A673 (cell line): ENCODE results near the gene NECTIN1. TPM values are rescaled to one million over a fixed set of nuclear protein-coding genes. Genes with fewer than 3 reads are reported as not detected.

Source experiments
- BruUV-seq: library from RNA; stranded (reverse); fragments of 400-500 nt; replicated peaks from 2 replicates; lab custom pipeline; 2021; lab: Mats Ljungman, UMichigan
- CTCF ChIA-PET: fragments of 300-600 bp; sonication (Branson Sonifier 250); formaldehyde crosslinking; loops from one replicate; lab custom pipeline; 2022; ENCODE audit warnings: antibody characterized with exemption; lab: Charles Lee
- POLR2A ChIA-PET: fragments of 300-600 bp; sonication (Branson Sonifier 250); formaldehyde crosslinking; loops from one replicate; lab custom pipeline; 2022; ENCODE audit warnings: antibody characterized with exemption; ENCODE audit not compliant: low non-redundant PET; lab: Charles Lee
- DNase-seq: peaks from one replicate; pipeline ENCODE4 v3.0.0-alpha.2; 2015; ENCODE audit warnings: low spot score
- H3K27ac ChIP-seq: fragments of 200-600 bp; sonication (generic); 2 replicates; pipeline ENCODE4 v1.5.1; 2016; ENCODE audit warnings: mixed run types, low read depth, mild to moderate bottlenecking, mixed read lengths, antibody characterized with exemption, low read length; ENCODE audit not compliant: poor library complexity, severe bottlenecking
- H3K27me3 ChIP-seq: fragments of 200-600 bp; sonication (generic); replicated peaks from 2 replicates; pipeline ENCODE4 v1.6.1; 2017; ENCODE audit warnings: mixed run types, low read depth, mild to moderate bottlenecking, mixed read lengths, antibody characterized with exemption, low read length; ENCODE audit not compliant: insufficient read depth, poor library complexity
- H3K36me3 ChIP-seq: fragments of 200-600 bp; sonication (generic); 2 replicates; pipeline ENCODE4 v1.6.1; 2016; ENCODE audit warnings: mixed run types, mild to moderate bottlenecking, mixed read lengths, antibody characterized with exemption, low read length; ENCODE audit not compliant: insufficient read depth, poor library complexity, severe bottlenecking
- H3K4me1 ChIP-seq: fragments of 200-600 bp; sonication (generic); 2 replicates; pipeline ENCODE4 v1.6.1; 2017; ENCODE audit warnings: mixed run types, mild to moderate bottlenecking, mixed read lengths, antibody characterized with exemption, low read length; ENCODE audit not compliant: insufficient read depth, poor library complexity, severe bottlenecking
- H3K4me3 ChIP-seq: fragments of 200-600 bp; sonication (generic); 2 replicates; pipeline ENCODE4 v1.5.1; 2016; ENCODE audit warnings: low read depth, mixed run types, mild to moderate bottlenecking, mixed read lengths, low read length; ENCODE audit not compliant: poor library complexity, severe bottlenecking
- H3K9me3 ChIP-seq: fragments of 200-600 bp; sonication (generic); 2 replicates; pipeline ENCODE4 v1.6.1; 2016; ENCODE audit warnings: mixed run types, low read depth, mild to moderate bottlenecking, mixed read lengths, antibody characterized with exemption, low read length; ENCODE audit not compliant: poor library complexity, severe bottlenecking
- CTCF ChIP-seq: fragments of 300-800, 200-600 bp; sonication (generic); conservative IDR thresholded peaks from 2 replicates; pipeline ENCODE4 v1.5.1; 2017; ENCODE audit warnings: low read depth, mild to moderate bottlenecking, antibody characterized with exemption, low read length, moderate library complexity, mixed read lengths
- EZH2 ChIP-seq: fragments of 200-600 bp; sonication (generic); IDR thresholded peaks from 2 replicates; pipeline ENCODE4 v1.6.1; 2017; ENCODE audit warnings: borderline replicate concordance, low read depth, mild to moderate bottlenecking, mixed read lengths, antibody characterized with exemption, low read length; ENCODE audit not compliant: poor library complexity, severe bottlenecking
- intact Hi-C: fragments of 100-400 bp; cut with micrococcal nuclease; formaldehyde crosslinking; loops from one replicate; pipeline ENCODE4 v1.10.0; 2022; ENCODE audit not compliant: unreplicated experiment
- total RNA-seq: library from RNA; stranded (reverse); gene quantifications from 2 replicates; pipeline ENCODE4 v1.2.3, GENCODE V29; 2021

NECTIN1 gene
- total RNA-seq, 1 experiment from 2014 or later = 10.1 TPM

- POLR2A ChIA-PET = no interaction called here
- no peak overlapping the region for H3K27ac ChIP-seq
Measured at GRCh38 chr11:119608201-119608600, 120.8 kb downstream of the NECTIN1 start.

GRCh38 chr11:119607726-119608125 lies 121.3 kb downstream of the NECTIN1 start:
- CTCF ChIA-PET = no interaction called here
- POLR2A ChIA-PET = no interaction called here
- H3K9me3 ChIP-seq = no peaks in the 10 kb centered on the region
- intact Hi-C loops = no loop called here
- H3K4me3 ChIP-seq = no peak overlapping the region
- H3K36me3 ChIP-seq = no peaks in the 10 kb centered on the region
- H3K27ac ChIP-seq = no peak overlapping the region
- DNase-seq = no peak
- H3K27me3 ChIP-seq = no peaks in the 10 kb centered on the region
- TF ChIP-seq CTCF = no peak
- TF ChIP-seq EZH2 = no peak
- no TSS peak for BruUV-seq
- no peaks in the 10 kb centered on the region for H3K4me1 ChIP-seq

More at GRCh38 chr11:119608201-119608600, 120.8 kb downstream of the NECTIN1 start:
- Histone ChIP-seq H3K4me3 (no peak overlapping the region), H3K9me3 (no peaks in the 10 kb centered on the region), H3K27me3 (no peaks in the 10 kb centered on the region), H3K4me1 (no peaks in the 10 kb centered on the region), H3K36me3 (no peaks in the 10 kb centered on the region)
- CTCF ChIA-PET = no interaction called here
- TF ChIP-seq EZH2 = no peak
- no peak for TF ChIP-seq CTCF
- BruUV-seq = no TSS peak
- DNase-seq = no peak
- intact Hi-C loops = no loop called here

- Histone ChIP-seq H3K27ac (no peak overlapping the region), H3K4me3 (no peak overlapping the region), H3K36me3 (no peaks in the 10 kb centered on the region), H3K4me1 (no peaks in the 10 kb centered on the region), H3K9me3 (no peaks in the 10 kb centered on the region), H3K27me3 (no peaks in the 10 kb centered on the region)
- BruUV-seq = no TSS peak
- no peak for TF ChIP-seq EZH2
- intact Hi-C loops = no loop called here
- POLR2A ChIA-PET = no interaction called here
- CTCF ChIA-PET = no interaction called here
- DNase-seq = no peak
Measured at GRCh38 chr11:119605137-119605665, 123.8 kb downstream of the NECTIN1 start.

GRCh38 chr11:119602745-119603373 lies 126.1 kb downstream of the NECTIN1 start:
- Histone ChIP-seq H3K4me1 (no peaks in the 10 kb centered on the region), H3K4me3 (no peak overlapping the region), H3K36me3 (no peaks in the 10 kb centered on the region), H3K27me3 (no peaks in the 10 kb centered on the region), H3K27ac (no peak overlapping the region), H3K9me3 (no peaks in the 10 kb centered on the region)
- intact Hi-C loops = no loop called here
- BruUV-seq = no TSS peak
- TF ChIP-seq EZH2 = no peak
- peak; percentile 46 for TF ChIP-seq CTCF
- ChIA-PET POLR2A (interaction anchor here (0.6 kb wide), 1 partner anchor 417 kb away, joined by 3 read pairs; no protein-coding TSS in a partner anchor), CTCF (no interaction called here)
- DNase-seq = no peak
